Ascending aorta (tissue), 2 donors: ENCODE data around the gene ARHGAP24. TPM values are rescaled to one million over a fixed set of nuclear protein-coding genes. Genes with fewer than 3 reads are reported as not detected.

ENCODE experiments used
- DNase-seq, 2 donors: peaks; one replicate each; pipeline ENCODE4 v3.0.0-alpha.2; 2019; ENCODE audit warnings: low spot score in 2 of 2
- H3K27ac ChIP-seq, 2 donors: fragments of 200-600 bp; sonication (generic); one replicate each; pipeline ENCODE4 v1.5.1; 2016 to 2017; ENCODE audit warnings: mild to moderate bottlenecking in 1 of 2
- H3K27me3 ChIP-seq: fragments of 200-600 bp; sonication (generic); one replicate; pipeline ENCODE4 v1.5.1; 2017
- H3K36me3 ChIP-seq, 2 donors: fragments of 200-600 bp; sonication (generic); one replicate each; pipeline ENCODE4 v1.5.1; 2016
- H3K4me1 ChIP-seq, 2 donors: fragments of 200-600 bp; sonication (generic); one replicate each; pipeline ENCODE4 v1.5.1; 2016 to 2017; ENCODE audit warnings: mild to moderate bottlenecking in 1 of 2
- H3K4me3 ChIP-seq, 2 donors: fragments of 200-600 bp; sonication (generic); one replicate each; pipeline ENCODE4 v1.5.1; 2016 to 2017; ENCODE audit warnings: mild to moderate bottlenecking in 1 of 2
- H3K9me3 ChIP-seq, 2 donors: fragments of 200-600 bp; sonication (generic); one replicate each; pipeline ENCODE4 v1.5.1; 2016
- intact Hi-C: fragments of 100-400 bp; cut with DNase I; formaldehyde crosslinking; loops from one replicate; pipeline ENCODE4 v1.15.1; 2023
- total RNA-seq: library from RNA; depleted of rRNA; stranded (reverse); fragments of >200 nt; gene quantifications from one replicate; pipeline ENCODE4 v1.1.0, GENCODE V29; 2016
- TF ChIP-seq, protein P1 (sequence below), 3 experiments: fragments of 200-600 bp in 2 of 3; fragments of 450-650 bp in 1 of 3; sonication (generic) in 2 of 3; IDR thresholded peaks; one replicate each; pipeline ENCODE4 v1.5.1; 2016 to 2019; ENCODE audit warnings: antibody characterized with exemption in 3 of 3, mild to moderate bottlenecking in 1 of 3, moderate library complexity in 1 of 3

The ARHGAP24 gene
- total RNA-seq, 1 donor from 2014 or later: 13.9 TPM

DNA sequence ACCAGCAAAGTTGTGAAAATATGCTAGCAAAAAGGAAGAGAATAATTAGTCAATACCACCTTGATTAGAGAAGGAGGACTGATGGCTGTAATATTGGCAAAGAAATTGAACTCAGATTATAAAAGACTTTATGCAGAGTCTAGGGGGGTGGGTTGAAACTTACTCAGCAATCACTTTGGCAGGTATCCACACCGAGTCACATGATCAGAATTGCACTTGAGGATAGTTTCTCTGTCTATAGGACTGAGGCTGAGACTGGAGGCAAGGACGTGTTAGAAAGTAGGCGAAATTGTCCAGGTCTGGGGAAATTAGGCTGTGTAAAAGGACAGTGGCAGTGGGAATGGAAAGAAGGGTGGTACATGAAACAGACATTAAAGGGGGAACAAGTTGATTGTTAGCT lies 284.4 kb downstream of the ARHGAP24 start:
- DNase-seq: no peak
- intact Hi-C loops: loop anchor here (5.0 kb wide), 2 partner anchors 208 to 283 kb away; no protein-coding TSS in a partner anchor
- no peak overlapping the region for H3K4me3 ChIP-seq
- H3K4me1 ChIP-seq: peaks cover 0 to 21% of the 10 kb centered on the region in 2 donors
- no peaks in the 10 kb centered on the region for H3K36me3 ChIP-seq
- no peak overlapping the region for H3K27ac ChIP-seq
- no peaks in the 10 kb centered on the region for H3K27me3 ChIP-seq
- H3K9me3 ChIP-seq: no peaks in the 10 kb centered on the region
- TF ChIP-seq, protein P1, sequence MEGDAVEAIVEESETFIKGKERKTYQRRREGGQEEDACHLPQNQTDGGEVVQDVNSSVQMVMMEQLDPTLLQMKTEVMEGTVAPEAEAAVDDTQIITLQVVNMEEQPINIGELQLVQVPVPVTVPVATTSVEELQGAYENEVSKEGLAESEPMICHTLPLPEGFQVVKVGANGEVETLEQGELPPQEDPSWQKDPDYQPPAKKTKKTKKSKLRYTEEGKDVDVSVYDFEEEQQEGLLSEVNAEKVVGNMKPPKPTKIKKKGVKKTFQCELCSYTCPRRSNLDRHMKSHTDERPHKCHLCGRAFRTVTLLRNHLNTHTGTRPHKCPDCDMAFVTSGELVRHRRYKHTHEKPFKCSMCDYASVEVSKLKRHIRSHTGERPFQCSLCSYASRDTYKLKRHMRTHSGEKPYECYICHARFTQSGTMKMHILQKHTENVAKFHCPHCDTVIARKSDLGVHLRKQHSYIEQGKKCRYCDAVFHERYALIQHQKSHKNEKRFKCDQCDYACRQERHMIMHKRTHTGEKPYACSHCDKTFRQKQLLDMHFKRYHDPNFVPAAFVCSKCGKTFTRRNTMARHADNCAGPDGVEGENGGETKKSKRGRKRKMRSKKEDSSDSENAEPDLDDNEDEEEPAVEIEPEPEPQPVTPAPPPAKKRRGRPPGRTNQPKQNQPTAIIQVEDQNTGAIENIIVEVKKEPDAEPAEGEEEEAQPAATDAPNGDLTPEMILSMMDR (IDR thresholded peaks at IDR 0.05): no peak

DNA sequence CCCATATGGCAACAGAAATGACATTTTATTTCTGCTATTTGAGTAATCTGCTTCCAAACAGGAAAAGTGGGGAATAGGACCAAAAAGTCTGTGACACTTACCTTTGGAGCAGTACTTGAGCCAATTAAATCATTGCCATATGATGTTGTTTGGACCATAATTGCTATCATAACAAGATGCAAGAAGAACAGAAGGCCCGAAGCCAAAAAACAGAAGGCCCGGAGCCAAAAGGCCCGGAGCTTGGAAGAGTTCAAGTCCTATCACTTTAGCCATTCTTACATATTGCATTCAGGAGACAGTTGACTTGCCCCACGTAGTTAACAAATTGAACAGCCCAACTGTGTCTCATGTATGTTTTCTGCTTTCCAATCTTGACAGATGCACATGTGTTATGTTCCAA lies 285.6 kb downstream of the ARHGAP24 start:
- Histone ChIP-seq H3K27ac (no peak overlapping the region), H3K9me3 (no peaks in the 10 kb centered on the region), H3K36me3 (no peaks in the 10 kb centered on the region), H3K4me3 (no peak overlapping the region), H3K27me3 (no peaks in the 10 kb centered on the region), H3K4me1 (peaks cover 0 to 21% of the 10 kb centered on the region in 2 donors)
- no peak for DNase-seq
- intact Hi-C loops: loop anchor here (5.0 kb wide), 1 partner anchor 37 kb away; no protein-coding TSS in a partner anchor
- TF ChIP-seq, protein P1 (IDR thresholded peaks at IDR 0.05): no peak

DNA sequence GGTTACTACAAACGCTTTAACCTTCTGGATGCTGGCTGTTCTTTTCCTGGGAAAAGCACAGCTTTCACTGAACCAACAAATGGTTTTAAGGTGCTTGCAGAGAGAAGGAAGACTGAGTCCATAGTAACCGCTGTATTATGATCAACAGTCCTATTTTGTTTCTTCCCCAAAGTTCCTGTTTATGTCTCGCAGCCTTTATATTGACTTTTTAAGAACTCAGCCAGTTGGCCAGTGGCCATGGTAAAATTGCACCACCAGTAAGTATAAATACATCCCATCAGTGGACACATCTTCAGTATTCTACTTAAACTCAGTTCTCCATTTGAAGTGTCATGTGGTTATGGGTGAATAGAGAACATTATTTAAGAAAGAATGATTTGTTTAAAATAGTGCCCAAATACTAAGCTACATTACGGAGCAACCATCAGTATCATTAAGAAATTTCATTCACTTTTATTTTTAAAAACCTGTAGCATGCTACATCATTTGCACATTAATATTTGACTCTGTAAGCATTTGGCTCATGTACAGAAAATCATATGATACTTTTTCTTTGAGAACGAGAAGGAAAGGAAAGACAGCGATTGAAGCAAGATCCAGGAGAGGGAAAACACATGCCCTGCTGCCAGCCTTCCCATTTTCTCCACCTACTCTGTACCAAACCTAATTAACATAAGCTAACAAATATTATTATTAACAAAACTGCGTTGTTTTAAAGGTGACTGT lies 287.0 kb downstream of the ARHGAP24 start:
- TF ChIP-seq, protein P1 (IDR thresholded peaks at IDR 0.05): no peak
- no peaks in the 10 kb centered on the region for H3K27me3 ChIP-seq
- no peaks in the 10 kb centered on the region for H3K36me3 ChIP-seq
- no peaks in the 10 kb centered on the region for H3K9me3 ChIP-seq
- DNase-seq: peak; percentile 14 to 81
- H3K4me1 ChIP-seq: peaks cover 0 to 21% of the 10 kb centered on the region in 2 donors
- peak overlapping the region; percentile 31 to 41 for H3K4me3 ChIP-seq
- intact Hi-C loops: loop anchor here (5.0 kb wide), 1 partner anchor 35 kb away; no protein-coding TSS in a partner anchor
- H3K27ac ChIP-seq: peak overlapping the region; percentile 76 to 77

DNA sequence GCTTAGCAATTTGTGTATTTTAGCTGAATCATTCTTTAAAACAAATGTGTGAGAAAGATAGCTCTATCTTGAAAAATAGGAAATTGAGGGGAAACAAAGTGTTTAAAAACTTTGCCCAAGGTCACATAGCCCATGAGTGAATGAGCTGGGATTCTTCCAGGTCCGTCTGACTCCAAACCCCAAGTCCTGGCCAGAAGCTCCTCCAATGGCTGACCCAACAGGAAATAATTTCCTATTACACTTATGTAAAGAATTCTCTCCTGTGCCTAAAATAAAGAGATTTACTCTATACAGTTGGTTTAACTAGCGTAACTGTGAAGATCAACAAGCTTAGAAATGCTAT lies 287.6 kb downstream of the ARHGAP24 start:
- Histone ChIP-seq H3K27ac (peak overlapping the region; percentile 76 to 77), H3K9me3 (no peaks in the 10 kb centered on the region), H3K4me3 (peak overlapping the region in 1 of 2 donors; percentile 31), H3K36me3 (no peaks in the 10 kb centered on the region), H3K27me3 (no peaks in the 10 kb centered on the region), H3K4me1 (peaks cover 0 to 21% of the 10 kb centered on the region in 2 donors)
- peak in 1 of 2 donors; percentile 73 for DNase-seq
- TF ChIP-seq, protein P1 (IDR thresholded peaks at IDR 0.05): no peak
- intact Hi-C loops: loop anchor here (5.0 kb wide), 1 partner anchor 35 kb away; no protein-coding TSS in a partner anchor

DNA sequence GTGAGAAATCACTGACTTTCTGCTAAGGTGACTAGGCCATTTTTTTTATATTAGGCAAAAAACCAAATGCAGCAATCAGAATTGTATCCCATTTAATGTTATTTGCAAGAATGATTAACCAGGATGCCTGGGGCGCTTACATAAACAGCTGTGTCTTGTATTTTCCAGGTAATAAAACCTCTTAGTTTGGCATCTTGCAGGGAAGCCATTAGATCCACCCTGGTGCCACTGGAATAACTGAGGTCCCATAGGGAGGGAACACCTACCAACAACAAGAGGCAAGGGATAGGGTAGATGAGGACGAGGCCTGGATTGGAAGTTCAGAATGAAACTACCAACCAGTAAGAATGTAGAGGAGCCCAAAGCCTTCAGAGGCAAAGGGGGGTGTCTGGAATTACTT lies 288.3 kb downstream of the ARHGAP24 start:
- intact Hi-C loops: loop anchor here (5.0 kb wide), 1 partner anchor 34 kb away; no protein-coding TSS in a partner anchor
- no peak for DNase-seq
- Histone ChIP-seq H3K27me3 (no peaks in the 10 kb centered on the region), H3K4me3 (no peak overlapping the region), H3K36me3 (no peaks in the 10 kb centered on the region), H3K4me1 (peaks cover 0 to 21% of the 10 kb centered on the region in 2 donors), H3K9me3 (no peaks in the 10 kb centered on the region), H3K27ac (peak overlapping the region; percentile 76 to 77)
- TF ChIP-seq, protein P1 (IDR thresholded peaks at IDR 0.05): no peak
